ENCODE results near the gene GLT6D1. TPM values are rescaled to one million over a fixed set of nuclear protein-coding genes. Genes with fewer than 3 reads are reported as not detected.

The GLT6D1 gene
- polyA plus RNA-seq, 3 donors from 2014 or later: not detected

Other genes with a start within 250 kb of the GLT6D1 start
- gene PPP1R26, start 159.8 kb downstream of the GLT6D1 start, polyA plus RNA-seq: 1 to 10 TPM in 1 of 3 donors, under 1 TPM in 2; 0.29 to 1.2 (median 0.39) TPM
- gene MRPS2, start 138.9 kb downstream of the GLT6D1 start, polyA plus RNA-seq: 10 to 100 TPM; 28.6 to 53.4 (median 32.9) TPM
- gene LCN1, start 118.1 kb downstream of the GLT6D1 start, polyA plus RNA-seq: not detected
- not detected for gene OBP2A, start 93.4 kb downstream of the GLT6D1 start, polyA plus RNA-seq
- not detected for gene PAEP, start 77.8 kb downstream of the GLT6D1 start, polyA plus RNA-seq
- gene LCN9, start 23.8 kb upstream of the GLT6D1 start, polyA plus RNA-seq: not detected
- gene SOHLH1, start 59.9 kb upstream of the GLT6D1 start, polyA plus RNA-seq: not detected
- gene KCNT1, start 62.6 kb upstream of the GLT6D1 start, polyA plus RNA-seq: not detected